RWPE1 (cell line): ENCODE results near the gene CACNA2D4.

ENCODE experiments used
- CTCF ChIA-PET: fragments of 350-600 bp; sonication (Branson Sonifier 250); formaldehyde crosslinking; extraction: SDS; loops from one replicate; lab custom pipeline; 2021; lab: Yijun Ruan, JAX
- POLR2A ChIA-PET: fragments of 400-600 bp; formaldehyde crosslinking; extraction: SDS; loops from one replicate; lab custom pipeline; 2020; ENCODE audit warnings: antibody characterized with exemption; ENCODE audit not compliant: low non-redundant PET; lab: Yijun Ruan, JAX
- DNase-seq: peaks from one replicate; pipeline ENCODE4 v3.0.0; 2012; ENCODE audit warnings: low spot score
- H3K27ac ChIP-seq: fragments of 450-650 bp; 2 replicates; pipeline ENCODE4 v1.5.1; 2017
- CTCF ChIP-seq: fragments of 450-650 bp; conservative IDR thresholded peaks from 2 replicates; pipeline ENCODE4 v1.5.1; 2017; ENCODE audit warnings: low read depth, mild to moderate bottlenecking

Gene CACNA2D4

DNA sequence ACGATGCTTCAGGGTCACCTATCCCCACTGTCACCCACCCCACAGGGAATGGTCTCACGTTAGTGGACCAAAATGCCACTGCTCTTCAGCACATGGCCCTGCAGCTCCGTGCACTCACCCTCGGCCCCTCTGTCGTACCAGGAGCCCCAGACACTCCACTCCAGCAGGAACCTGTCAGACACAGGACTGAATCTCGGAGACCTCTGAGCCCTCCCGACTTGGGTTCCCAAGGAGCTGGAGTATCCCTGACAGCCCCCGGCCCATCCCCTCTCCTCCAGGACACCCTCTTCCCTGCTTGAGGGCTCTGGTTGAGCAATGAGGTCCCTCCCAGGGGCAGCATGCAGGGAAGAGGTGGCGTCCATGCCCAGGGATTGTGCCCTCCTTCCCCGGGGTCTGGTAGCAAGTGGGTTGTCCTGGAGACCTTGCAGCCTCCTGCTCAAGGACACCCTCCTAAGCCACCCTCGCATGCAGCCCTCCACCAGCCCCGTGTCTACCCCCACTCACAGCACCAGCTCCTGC, 118.5 kb downstream of the CACNA2D4 start:
- no peak for TF ChIP-seq CTCF
- DNase-seq = no peak
- ChIA-PET CTCF (interaction anchor here (2.5 kb wide), 1 partner anchor 140 kb away, joined by 10 read pairs; no protein-coding TSS in a partner anchor), POLR2A (no interaction called here)
- no peak overlapping the region for H3K27ac ChIP-seq

- CTCF ChIA-PET = interaction anchor here (2.5 kb wide), 1 partner anchor 141 kb away, joined by 10 read pairs; no protein-coding TSS in a partner anchor
- POLR2A ChIA-PET = no interaction called here
- no peak for DNase-seq
- no peak overlapping the region for H3K27ac ChIP-seq
- TF ChIP-seq CTCF = no peak
These were observed 119.2 kb downstream of the CACNA2D4 start for GRCh38 chr12:1799051-1799881.

DNA sequence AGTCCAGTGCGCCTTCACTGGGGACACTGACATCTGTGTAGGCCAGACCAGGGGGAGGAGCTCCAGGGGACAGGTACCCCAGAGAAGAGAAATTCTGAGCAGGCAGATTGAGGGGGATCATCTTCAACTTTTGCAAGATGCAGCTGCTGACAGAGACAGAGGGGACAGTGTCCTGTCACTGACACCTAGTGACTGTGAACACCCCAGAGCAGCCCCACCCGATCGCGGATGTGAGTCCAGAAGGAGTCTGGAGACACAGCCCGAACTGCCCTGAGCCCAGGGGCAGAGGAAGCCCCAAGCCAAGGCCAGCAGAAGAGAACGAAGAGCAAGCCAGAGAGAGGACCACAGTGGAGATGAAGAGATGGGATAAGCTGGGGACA, 119.8 kb downstream of the CACNA2D4 start:
- POLR2A ChIA-PET = no interaction called here
- TF ChIP-seq CTCF = no peak
- no peak for DNase-seq
- no peak overlapping the region for H3K27ac ChIP-seq
- CTCF ChIA-PET = interaction anchor here (2.5 kb wide), 1 partner anchor 141 kb away, joined by 10 read pairs; no protein-coding TSS in a partner anchor

DNA sequence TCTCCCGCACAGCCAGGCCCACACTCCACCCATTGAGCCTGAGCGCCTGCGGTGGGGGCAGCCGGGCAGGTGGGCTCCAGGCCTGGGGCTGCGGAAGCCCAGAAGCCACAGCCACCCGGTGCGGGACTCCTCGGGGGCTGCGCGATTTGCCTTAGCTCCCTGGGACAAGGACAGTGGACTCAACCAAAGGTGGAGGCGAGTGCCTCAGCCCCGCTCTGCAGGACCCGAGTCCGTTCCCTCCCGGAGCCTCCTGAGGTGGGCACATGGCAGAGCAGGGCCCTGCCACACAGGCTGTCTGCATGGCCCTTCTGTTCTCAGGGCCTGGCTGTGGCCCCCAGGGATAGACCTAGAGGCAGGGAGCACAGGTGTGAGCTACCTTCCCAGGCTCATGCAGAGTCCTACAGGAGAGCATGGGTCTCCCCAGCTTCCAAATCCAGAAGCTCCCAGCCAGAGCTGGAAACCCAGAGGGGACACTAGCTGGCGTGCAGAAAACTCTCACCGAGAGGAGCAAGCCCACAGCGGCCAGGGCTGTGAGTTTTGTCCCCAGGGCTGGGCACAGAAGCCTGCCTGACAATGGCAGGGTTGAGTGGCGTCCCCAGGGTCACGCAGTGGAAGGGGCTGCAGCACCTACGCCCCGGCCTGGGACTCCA, 120.3 kb downstream of the CACNA2D4 start:
- ChIA-PET POLR2A (no interaction called here), CTCF (interaction anchor here (2.5 kb wide), 1 partner anchor 142 kb away, joined by 10 read pairs; no protein-coding TSS in a partner anchor)
- TF ChIP-seq CTCF = no peak
- DNase-seq = no peak
- H3K27ac ChIP-seq = no peak overlapping the region

GRCh38 chr12:1797011-1797901, 121.2 kb downstream of the CACNA2D4 start:
- no peak overlapping the region for H3K27ac ChIP-seq
- no peak for TF ChIP-seq CTCF
- POLR2A ChIA-PET = no interaction called here
- CTCF ChIA-PET = interaction anchor here (2.5 to 2.9 kb wide), 2 partner anchors 143 kb away, joined by 10 to 45 read pairs; no protein-coding TSS in a partner anchor
- no peak for DNase-seq
